HG02763 (cell line): ENCODE data around the gene CMIP.

ENCODE experiments used
- ATAC-seq: cut with Tn5 transposase; IDR thresholded peaks from one replicate; pipeline ENCODE4 v1.9.1; 2021; ENCODE audit warnings: mild to moderate bottlenecking, moderate library complexity; ENCODE audit not compliant: unreplicated experiment

Gene CMIP

GRCh38 chr16:81473969-81474959, 29.7 kb downstream of the CMIP start:
- no peak for ATAC-seq

GRCh38 chr16:81477697-81478693, 33.4 kb downstream of the CMIP start:
- ATAC-seq: no peak

- peak; percentile 52 for ATAC-seq
Observed at GRCh38 chr16:81478876-81479511, 34.4 kb downstream of the CMIP start.

GRCh38 chr16:81480606-81481206, 36.1 kb downstream of the CMIP start:
- ATAC-seq: no peak

- ATAC-seq: peak; percentile 82
Observed at GRCh38 chr16:81481207-81481821, 36.7 kb downstream of the CMIP start.

- no peak for ATAC-seq
Observed at GRCh38 chr16:81482329-81483063, 37.9 kb downstream of the CMIP start.

GRCh38 chr16:81483064-81483969, 38.7 kb downstream of the CMIP start:
- no peak for ATAC-seq

- ATAC-seq: no peak
Observed at GRCh38 chr16:81483970-81484595, 39.5 kb downstream of the CMIP start.

- ATAC-seq: no peak
Observed at GRCh38 chr16:81484908-81485624, 40.5 kb downstream of the CMIP start.

- no peak for ATAC-seq
Observed at GRCh38 chr16:81485824-81486539, 41.4 kb downstream of the CMIP start.

GRCh38 chr16:81486540-81487061, 42.0 kb downstream of the CMIP start:
- no peak for ATAC-seq

- no peak for ATAC-seq
Observed at GRCh38 chr16:81487301-81487720, 42.7 kb downstream of the CMIP start.

GRCh38 chr16:81488687-81489411, 44.2 kb downstream of the CMIP start:
- ATAC-seq: no peak

- no peak for ATAC-seq
Observed at GRCh38 chr16:81489547-81490267, 45.1 kb downstream of the CMIP start.
